ENCODE measurements around the gene MLLT1.

DNA sequence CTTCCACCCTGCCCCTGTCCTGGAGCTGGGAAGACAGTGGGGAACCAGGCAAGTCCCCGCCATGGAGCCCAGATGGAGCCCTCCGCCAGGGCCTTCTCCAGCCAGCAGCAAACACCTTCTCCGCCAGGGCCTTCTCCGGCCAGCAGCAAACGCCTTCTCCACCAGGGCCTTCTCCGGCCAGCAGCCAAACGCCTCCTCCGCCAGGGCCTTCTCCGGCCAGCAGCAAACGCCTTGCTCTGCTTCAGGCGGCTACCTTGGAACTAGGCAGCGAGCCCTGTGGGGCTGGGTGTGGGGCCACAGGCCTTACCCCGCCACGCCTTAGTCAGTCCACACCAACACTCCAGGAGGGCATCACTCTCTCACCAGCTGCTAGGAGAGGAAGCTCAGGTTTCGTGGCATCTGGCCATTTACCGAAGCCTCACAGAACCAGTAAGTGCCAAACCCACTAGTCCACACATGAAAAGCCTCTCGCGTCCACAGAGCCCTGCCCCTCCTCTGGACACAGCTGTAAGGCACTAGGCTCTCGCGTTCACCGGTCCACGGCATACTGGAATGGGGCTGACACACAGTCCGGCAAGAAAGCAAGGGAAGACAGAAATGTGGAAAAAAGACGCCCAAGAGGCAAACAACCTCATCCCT is 41.0 kb downstream of the MLLT1 start:
- TF ChIP-seq POLR2AphosphoS5 (IDR thresholded peaks at IDR 0.05; ENCODE audit: low read depth, low read length) (no peak), POLR2A (IDR thresholded peaks at IDR 0.05; ENCODE audit: low read depth, low read length) (no peak), TAF1 (IDR thresholded peaks at IDR 0.05; ENCODE audit: low read depth, low read length) (no peak), PAX5 (IDR thresholded peaks at IDR 0.05; ENCODE audit: insufficient read depth, low read length, severe bottlenecking) (no peak), SPI1 (IDR thresholded peaks at IDR 0.05; ENCODE audit: low read depth, low read length) (no peak)

Data from GM12891 (cell line).